Testis (tissue), 3 donors: ENCODE results near the gene COX6A2. TPM values are rescaled to one million over a fixed set of nuclear protein-coding genes. Genes with fewer than 3 reads are reported as not detected.
"Not testable (repeated sequence)": the region's sequence is repeated elsewhere in the genome, so short reads cannot be mapped to it uniquely, and the experiment has no call there.

Source experiments
- DNase-seq: peaks from one replicate; pipeline ENCODE4 v3.0.0-alpha.2; 2019
- H3K27ac ChIP-seq, 2 donors: fragments of 200-600 bp; sonication (generic); one replicate each; pipeline ENCODE4 v1.5.1; 2019
- H3K27me3 ChIP-seq: fragments of 200-600 bp; sonication (generic); one replicate; pipeline ENCODE4 v1.5.1; 2019
- H3K36me3 ChIP-seq: fragments of 200-600 bp; sonication (generic); one replicate; pipeline ENCODE4 v1.5.1; 2017; ENCODE audit warnings: low read depth; ENCODE audit errors: missing control alignments
- H3K4me1 ChIP-seq: fragments of 200-600 bp; sonication (generic); one replicate; pipeline ENCODE4 v1.5.1; 2019
- H3K4me3 ChIP-seq, 2 donors: fragments of 200-600 bp; sonication (generic); one replicate each; pipeline ENCODE4 v1.5.1; 2017 to 2019
- H3K9me3 ChIP-seq: fragments of 200-600 bp; sonication (generic); one replicate; pipeline ENCODE4 v1.5.1; 2017
- CTCF ChIP-seq, 3 experiments: fragments of 450-650 bp in 2 of 3; fragments of 200-600 bp in 1 of 3; sonication (generic) in 1 of 3; IDR thresholded peaks; one replicate each; pipeline ENCODE4 v1.5.1; 2016 to 2019; ENCODE audit warnings: antibody characterized with exemption in 3 of 3, mild to moderate bottlenecking in 2 of 3, moderate library complexity in 1 of 3
- POLR2A ChIP-seq: fragments of 450-650 bp; IDR thresholded peaks from one replicate; pipeline ENCODE4 v1.6.1; 2017; ENCODE audit warnings: antibody characterized with exemption, mild to moderate bottlenecking, moderate library complexity
- WGBS, 2 donors: methylation state at CpG; one replicate each; pipeline ENCODE4 v1.1.5; 2018; 5-methylcytosine and 5-hydroxymethylcytosine counted together
- intact Hi-C: fragments of 100-400 bp; cut with DNase I; formaldehyde crosslinking; loops from one replicate; pipeline ENCODE4 v1.15.1; 2023; ENCODE audit warnings: low total_unique reads
- polyA plus RNA-seq: library from polyadenylated mRNA; stranded (reverse); fragments of 350-450 nt; fragmentation: Illumina TruSeq; extraction: RNeasy Lipid Tissue Mini Kit (QIAGEN cat#74804); gene quantifications from one replicate; pipeline ENCODE4 v1.2.3, GENCODE V29; 2014; ENCODE audit warnings: low read depth, low replicate concordance; ENCODE audit not compliant: insufficient read depth
- total RNA-seq, 2 donors: library from RNA; depleted of rRNA; stranded (reverse); fragments of >200 nt; gene quantifications; one replicate each; pipeline ENCODE4 v1.2.3, GENCODE V29; 2016

Gene COX6A2
- total and polyA plus RNA-seq, 3 donors from 2014 or later, result 1.4 to 14.9 TPM; not detected in 1

GRCh38 chr16:31423801-31424200, 4.4 kb downstream of the COX6A2 start:
- WGBS, 2 donors, result 73 to 84% methylated on average over 12 of the region's 12 CpGs
- H3K36me3 ChIP-seq, result no peaks in the 10 kb centered on the region
- no peak overlapping the region for H3K27ac ChIP-seq
- DNase-seq, result no peak
- H3K4me1 ChIP-seq, result peaks cover 5% of the 10 kb centered on the region
- H3K27me3 ChIP-seq, result no peaks in the 10 kb centered on the region
- no peaks in the 10 kb centered on the region for H3K9me3 ChIP-seq
- intact Hi-C loops, result no loop called here
- H3K4me3 ChIP-seq, result no peak overlapping the region
- TF ChIP-seq POLR2A (no peak), CTCF (IDR thresholded peaks at IDR 0.05) (no peak)

GRCh38 chr16:31423241-31423640, 4.9 kb downstream of the COX6A2 start:
- Histone ChIP-seq H3K4me3 (no peak overlapping the region), H3K27ac (no peak overlapping the region), H3K36me3 (no peaks in the 10 kb centered on the region), H3K4me1 (peaks cover 5% of the 10 kb centered on the region), H3K27me3 (no peaks in the 10 kb centered on the region), H3K9me3 (no peaks in the 10 kb centered on the region)
- no peak for TF ChIP-seq POLR2A
- no peak for TF ChIP-seq CTCF (IDR thresholded peaks at IDR 0.05)
- intact Hi-C loops, result no loop called here
- DNase-seq, result no peak
- 68 to 86% methylated on average over 3 of the region's 3 CpGs for WGBS, 2 donors

DNA sequence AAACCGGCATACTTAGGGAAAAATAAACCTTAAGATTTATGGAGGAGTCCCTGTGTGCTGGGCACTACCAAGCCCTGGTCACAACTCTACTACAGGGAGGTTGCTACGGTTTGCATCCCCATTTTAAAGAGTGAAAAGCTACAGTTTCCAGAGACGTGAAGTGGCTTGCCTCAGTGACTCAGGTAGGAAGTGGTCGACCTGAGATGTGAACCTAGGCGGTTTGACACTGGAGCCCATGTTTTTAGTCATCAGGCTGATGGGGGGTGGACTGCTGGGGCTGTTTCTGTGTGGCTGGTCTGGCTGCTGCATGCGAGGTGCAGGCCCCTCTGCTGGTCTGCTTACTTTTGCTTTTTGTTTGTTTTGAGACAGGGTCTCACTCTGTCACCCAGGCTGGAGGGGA, 6.6 kb downstream of the COX6A2 start:
- Histone ChIP-seq H3K36me3 (no peaks in the 10 kb centered on the region), H3K4me3 (no peak overlapping the region), H3K27me3 (no peaks in the 10 kb centered on the region), H3K9me3 (no peaks in the 10 kb centered on the region), H3K4me1 (no peaks in the 10 kb centered on the region), H3K27ac (no peak overlapping the region)
- WGBS, 2 donors, result 76% methylated on average over 6 of the region's 6 CpGs
- intact Hi-C loops, result no loop called here
- DNase-seq, result no peak
- no peak for TF ChIP-seq CTCF (IDR thresholded peaks at IDR 0.05)
- no peak for TF ChIP-seq POLR2A

DNA sequence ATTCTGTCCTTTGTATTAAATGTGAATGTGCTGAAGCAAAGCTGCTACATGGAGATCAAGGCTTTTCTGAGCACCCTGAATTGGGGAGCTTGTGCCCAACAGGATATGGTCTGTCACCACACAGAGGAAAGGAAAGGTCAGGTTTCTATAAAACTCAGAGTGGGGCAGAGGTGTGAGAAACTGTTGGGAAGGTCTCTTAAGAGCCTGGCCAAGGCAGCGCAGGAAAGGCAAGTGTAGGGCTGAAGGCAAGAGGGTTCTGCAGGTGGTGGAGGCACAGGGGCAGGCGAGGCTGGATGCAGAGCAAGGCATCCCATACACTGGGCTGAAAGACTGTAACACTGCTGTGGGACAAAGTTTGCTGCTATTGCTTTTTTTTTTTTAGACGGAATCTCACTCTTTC, 8.1 kb downstream of the COX6A2 start:
- Histone ChIP-seq H3K27ac (no peak overlapping the region), H3K9me3 (no peaks in the 10 kb centered on the region), H3K4me3 (no peak overlapping the region), H3K4me1 (no peaks in the 10 kb centered on the region), H3K27me3 (no peaks in the 10 kb centered on the region), H3K36me3 (no peaks in the 10 kb centered on the region)
- intact Hi-C loops, result no loop called here
- no peak for DNase-seq
- TF ChIP-seq POLR2A (no peak), CTCF (IDR thresholded peaks at IDR 0.05) (no peak)
- 76 to 85% methylated on average over 3 of the region's 3 CpGs for WGBS, 2 donors

GRCh38 chr16:31417916-31418315, 10.2 kb downstream of the COX6A2 start:
- Histone ChIP-seq H3K27me3 (no peaks in the 10 kb centered on the region), H3K36me3 (no peaks in the 10 kb centered on the region), H3K27ac (no peak overlapping the region), H3K4me1 (no peaks in the 10 kb centered on the region), H3K4me3 (no peak overlapping the region), H3K9me3 (no peaks in the 10 kb centered on the region)
- intact Hi-C loops, result no loop called here
- 89 to 95% methylated on average over 5 of the region's 5 CpGs for whole genome bisulfite sequencing, 2 donors
- no peak for DNase-seq
- TF ChIP-seq POLR2A, result no peak
- TF ChIP-seq CTCF (IDR thresholded peaks at IDR 0.05), result no peak

GRCh38 chr16:31417036-31417435, 11.1 kb downstream of the COX6A2 start:
- intact Hi-C loops, H3K27me3 ChIP-seq, H3K4me3 ChIP-seq, H3K4me1 ChIP-seq, DNase-seq, H3K36me3 ChIP-seq, H3K9me3 ChIP-seq, H3K27ac ChIP-seq: not testable (repeated sequence)
- 88 to 92% methylated on average over 2 of the region's 2 CpGs for WGBS, 2 donors
